Prostate gland (tissue), 2 donors: ENCODE measurements around the gene PHLDA2.

Experiments used
- CTCF ChIP-seq, 4 experiments: fragments of 200-600 bp in 2 of 4; fragments of 450-650 bp in 2 of 4; sonication (generic) in 2 of 4; IDR thresholded peaks; 1 replicate in 3 of 4; 2 replicates in 1 of 4; pipeline ENCODE4 v1.5.1; 2016 to 2019; ENCODE audit warnings: antibody characterized with exemption in 4 of 4, mild to moderate bottlenecking in 2 of 4, moderate library complexity in 2 of 4
- POLR2A ChIP-seq: fragments of 450-650 bp; IDR thresholded peaks from one replicate; pipeline ENCODE4 v1.6.1; 2016; ENCODE audit warnings: antibody characterized with exemption, mild to moderate bottlenecking
- POLR2AphosphoS5 ChIP-seq: sonication (generic); formaldehyde crosslinking; IDR thresholded peaks from one replicate; pipeline ENCODE4 v1.6.1; 2017; ENCODE audit warnings: antibody characterized with exemption

DNA sequence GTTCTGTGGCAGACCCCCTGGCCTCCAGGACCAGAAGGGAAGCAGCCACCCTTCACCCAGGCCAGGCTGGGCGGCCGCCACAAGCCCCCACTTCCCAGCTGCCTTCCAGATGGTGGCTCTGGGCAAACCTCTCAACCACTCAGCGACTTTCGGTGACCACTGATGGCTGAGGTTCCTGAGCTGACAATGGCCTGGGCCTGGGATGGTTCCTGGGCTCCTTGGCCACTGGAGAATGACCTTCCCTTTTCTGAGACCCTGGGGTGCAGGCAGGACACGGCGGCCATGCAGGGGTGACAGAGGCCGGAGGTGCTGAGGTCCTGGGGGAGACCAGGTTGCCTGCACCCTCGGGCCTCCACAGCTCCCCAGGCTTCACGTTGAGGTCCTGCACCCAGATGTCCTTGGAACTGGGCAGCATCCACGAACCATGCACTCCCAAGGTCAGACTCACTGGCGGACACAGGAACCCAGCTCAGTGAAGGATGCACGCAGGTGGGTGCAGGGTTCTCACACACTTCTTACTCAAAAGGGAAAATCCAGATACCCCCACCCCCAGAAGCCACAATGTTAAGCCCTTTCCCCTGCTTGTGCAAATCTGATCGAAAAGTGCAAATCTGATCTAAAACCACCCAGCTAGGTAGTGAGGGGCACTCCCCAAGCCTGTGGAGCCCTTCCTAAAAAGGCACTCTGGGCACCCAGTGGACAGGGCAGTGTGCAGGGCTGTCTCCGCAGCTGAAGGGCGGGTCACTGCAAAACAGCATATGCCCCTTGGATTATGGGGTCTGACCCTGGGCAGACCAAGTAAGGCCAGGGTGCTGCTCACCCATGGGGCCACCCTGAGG is 13.9 kb upstream of the PHLDA2 start:
- no peak for TF ChIP-seq POLR2A
- TF ChIP-seq CTCF (IDR thresholded peaks at IDR 0.05): no peak
- TF ChIP-seq POLR2AphosphoS5: no peak
